22Rv1 (cell line): Measurements from ENCODE around the gene MYD88.

Source experiments
- H3K27ac ChIP-seq: fragments of 450-650 bp; 2 replicates; pipeline ENCODE4 v1.5.1; 2017
- CTCF ChIP-seq: fragments of 450-650 bp; IDR thresholded peaks from 2 replicates; pipeline ENCODE4 v1.5.1; 2017; ENCODE audit warnings: mild to moderate bottlenecking
- ZFX ChIP-seq: fragments of 450-650 bp; IDR thresholded peaks from 2 replicates; pipeline ENCODE4 v1.6.1; 2017; ENCODE audit warnings: antibody characterized with exemption, borderline replicate concordance

The MYD88 gene

DNA sequence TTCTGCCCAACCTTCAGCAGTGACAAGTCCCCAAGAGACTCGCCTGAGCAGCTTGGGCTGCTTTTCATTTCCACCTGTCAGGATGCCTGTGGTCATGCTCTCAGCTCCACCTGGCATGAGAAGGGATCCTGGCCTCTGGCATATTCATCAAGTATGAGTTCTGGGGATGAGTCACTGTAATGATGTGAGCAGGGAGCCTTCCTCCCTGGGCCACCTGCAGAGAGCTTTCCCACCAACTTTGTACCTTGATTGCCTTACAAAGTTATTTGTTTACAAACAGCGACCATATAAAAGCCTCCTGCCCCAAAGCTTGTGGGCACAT is 3.5 kb downstream of the MYD88 start:
- no peak overlapping the region for H3K27ac ChIP-seq
- TF ChIP-seq ZFX, result no peak
- no peak for TF ChIP-seq CTCF

DNA sequence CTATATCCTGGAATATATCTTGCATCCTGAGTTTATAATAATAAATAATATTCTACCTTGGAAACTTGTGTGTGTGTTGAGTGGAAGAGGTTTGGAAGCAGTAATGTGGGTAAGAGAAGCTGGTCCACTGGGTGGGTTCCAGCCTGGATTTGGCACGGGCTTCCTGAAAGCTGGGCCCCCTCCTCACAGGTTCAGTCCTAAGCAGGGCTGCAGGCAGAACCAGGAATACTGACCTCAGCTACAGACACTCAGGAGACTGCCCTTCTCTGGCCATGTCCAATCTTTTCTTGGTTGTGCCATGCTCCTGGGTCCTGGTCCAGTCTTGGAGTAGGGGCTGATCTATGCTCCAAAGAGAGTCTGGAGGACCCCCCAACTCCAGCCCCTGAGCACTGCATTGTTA is 4.5 kb downstream of the MYD88 start:
- H3K27ac ChIP-seq, result no peak overlapping the region

GRCh38 chr3:38143511-38143910 is 5.0 kb downstream of the MYD88 start:
- TF ChIP-seq CTCF (no peak), ZFX (no peak)
- H3K27ac ChIP-seq, result no peak overlapping the region

More for the DNA sequence above, 4.5 kb downstream of the MYD88 start:
- TF ChIP-seq ZFX, result no peak
- TF ChIP-seq CTCF, result no peak

DNA sequence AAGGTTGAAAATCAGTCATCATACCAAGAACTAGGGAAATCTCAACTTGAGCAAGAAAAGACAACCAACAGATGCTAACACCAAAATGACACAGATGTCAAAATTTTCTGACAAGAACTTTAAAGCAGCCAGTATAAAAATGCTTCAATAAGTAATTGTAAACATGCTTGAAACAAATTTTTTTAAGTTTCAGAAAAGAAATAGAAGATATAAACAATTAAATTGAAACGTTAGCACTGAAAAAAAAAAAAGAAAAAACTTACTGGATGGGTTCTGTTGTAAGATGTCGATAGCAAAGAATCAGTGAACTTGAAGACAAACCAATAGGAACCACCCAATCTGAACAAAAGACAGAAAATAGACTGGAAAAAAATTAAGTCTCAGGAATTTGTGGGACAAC is 8.0 kb downstream of the MYD88 start:
- TF ChIP-seq ZFX (no peak), CTCF (no peak)
- H3K27ac ChIP-seq, result no peak overlapping the region

DNA sequence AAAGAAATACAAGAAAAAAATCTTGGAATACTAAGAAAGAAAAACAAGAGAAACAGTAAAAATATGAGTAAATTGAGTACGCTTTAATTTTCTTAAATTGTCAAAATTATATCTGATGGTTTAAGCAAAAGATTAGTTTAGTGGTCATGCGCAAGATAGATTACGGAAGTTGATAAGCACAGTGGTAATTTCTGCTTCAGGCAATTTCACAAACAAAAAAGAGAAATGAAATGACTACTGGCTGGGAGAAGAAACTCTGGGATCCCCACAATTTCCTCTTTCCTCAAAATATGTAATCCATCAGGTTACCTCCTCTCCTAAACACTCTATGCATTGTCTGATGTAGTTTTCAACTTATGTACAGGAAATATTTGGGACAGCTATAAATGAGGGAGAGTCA is 9.0 kb downstream of the MYD88 start:
- no peak for TF ChIP-seq CTCF
- TF ChIP-seq ZFX, result no peak
- no peak overlapping the region for H3K27ac ChIP-seq

- no peak overlapping the region for H3K27ac ChIP-seq
- TF ChIP-seq ZFX (no peak), CTCF (no peak)
Measured at GRCh38 chr3:38148311-38148882, 9.9 kb downstream of the MYD88 start.

- no peak for TF ChIP-seq CTCF
- no peak for TF ChIP-seq ZFX
- no peak overlapping the region for H3K27ac ChIP-seq
Measured at GRCh38 chr3:38149708-38150107, 11.2 kb downstream of the MYD88 start.
